ENCODE measurements around the gene CPB1. TPM values are rescaled to one million over a fixed set of nuclear protein-coding genes. Genes with fewer than 3 reads are reported as not detected.
"Not testable (repeated sequence)": the region's sequence is repeated elsewhere in the genome, so short reads cannot be mapped to it uniquely, and the experiment has no call there.

Gene CPB1
- under 1 TPM in 1 of 4 donors, not detected in 3; 0.77 TPM for total RNA-seq

- TF ChIP-seq, protein P1, sequence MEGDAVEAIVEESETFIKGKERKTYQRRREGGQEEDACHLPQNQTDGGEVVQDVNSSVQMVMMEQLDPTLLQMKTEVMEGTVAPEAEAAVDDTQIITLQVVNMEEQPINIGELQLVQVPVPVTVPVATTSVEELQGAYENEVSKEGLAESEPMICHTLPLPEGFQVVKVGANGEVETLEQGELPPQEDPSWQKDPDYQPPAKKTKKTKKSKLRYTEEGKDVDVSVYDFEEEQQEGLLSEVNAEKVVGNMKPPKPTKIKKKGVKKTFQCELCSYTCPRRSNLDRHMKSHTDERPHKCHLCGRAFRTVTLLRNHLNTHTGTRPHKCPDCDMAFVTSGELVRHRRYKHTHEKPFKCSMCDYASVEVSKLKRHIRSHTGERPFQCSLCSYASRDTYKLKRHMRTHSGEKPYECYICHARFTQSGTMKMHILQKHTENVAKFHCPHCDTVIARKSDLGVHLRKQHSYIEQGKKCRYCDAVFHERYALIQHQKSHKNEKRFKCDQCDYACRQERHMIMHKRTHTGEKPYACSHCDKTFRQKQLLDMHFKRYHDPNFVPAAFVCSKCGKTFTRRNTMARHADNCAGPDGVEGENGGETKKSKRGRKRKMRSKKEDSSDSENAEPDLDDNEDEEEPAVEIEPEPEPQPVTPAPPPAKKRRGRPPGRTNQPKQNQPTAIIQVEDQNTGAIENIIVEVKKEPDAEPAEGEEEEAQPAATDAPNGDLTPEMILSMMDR (IDR thresholded peaks at IDR 0.05): no peak
- TF ChIP-seq EP300 (IDR thresholded peaks at IDR 0.05): no peak
- TF ChIP-seq POLR2A (IDR thresholded peaks at IDR 0.05): no peak
- no peak for TF ChIP-seq POLR2AphosphoS5 (IDR thresholded peaks at IDR 0.05)
- no peak for ATAC-seq
- no peaks in the 10 kb centered on the region for H3K36me3 ChIP-seq
- no peak within 1 kb of the TSS for H3K4me3 ChIP-seq
- H3K4me1 ChIP-seq: no peaks in the 10 kb centered on the region
- H3K27me3 ChIP-seq: no peaks in the 10 kb centered on the region
- H3K27ac ChIP-seq: no peak within 1 kb of the TSS
- H3K9me3 ChIP-seq: peaks cover 0 to 2% (median 0%) of the 10 kb centered on the region in 3 donors
Measured at GRCh38 chr3:148827585-148827984, at the start of gene CPB1. TSS of gene CPB1 (plus strand) at chr3:148827811. CDS start at chr3:148827824, 13 bp downstream.

DNA sequence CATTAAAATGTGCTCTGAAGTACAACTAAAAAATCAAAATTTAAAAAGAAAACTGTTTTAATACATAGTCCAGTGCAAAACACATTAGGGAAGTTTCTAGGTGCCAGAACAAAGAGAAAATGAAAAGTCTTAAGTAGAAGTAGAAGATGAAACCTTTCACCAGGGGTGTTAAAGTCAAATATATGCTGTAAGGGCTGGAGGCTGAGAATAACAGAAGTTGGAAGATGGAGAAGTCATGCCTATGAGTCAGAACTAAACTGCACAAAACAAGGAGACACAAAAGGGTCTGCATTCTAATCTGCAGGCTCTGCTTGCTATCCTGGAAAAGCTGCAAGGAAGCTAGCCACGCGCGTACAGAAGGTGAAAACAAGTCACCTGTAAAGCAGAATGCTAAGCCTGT, 48.7 kb upstream of the CPB1 start:
- TF ChIP-seq EP300 (IDR thresholded peaks at IDR 0.05) (no peak), POLR2A (IDR thresholded peaks at IDR 0.05) (no peak), POLR2AphosphoS5 (IDR thresholded peaks at IDR 0.05) (no peak)
- TF ChIP-seq, protein P1 (IDR thresholded peaks at IDR 0.05): no peak
- Histone ChIP-seq H3K36me3 (no peaks in the 10 kb centered on the region), H3K4me1 (no peaks in the 10 kb centered on the region), H3K27me3 (no peaks in the 10 kb centered on the region), H3K27ac (no peak overlapping the region), H3K4me3 (no peak overlapping the region), H3K9me3 (no peaks in the 10 kb centered on the region)
- 90% methylated on average over 2 to 3 of the region's 3 CpGs for WGBS, 2 donors (ENCODE audit: low coverage in 1 of 2)
- no peak for ATAC-seq

DNA sequence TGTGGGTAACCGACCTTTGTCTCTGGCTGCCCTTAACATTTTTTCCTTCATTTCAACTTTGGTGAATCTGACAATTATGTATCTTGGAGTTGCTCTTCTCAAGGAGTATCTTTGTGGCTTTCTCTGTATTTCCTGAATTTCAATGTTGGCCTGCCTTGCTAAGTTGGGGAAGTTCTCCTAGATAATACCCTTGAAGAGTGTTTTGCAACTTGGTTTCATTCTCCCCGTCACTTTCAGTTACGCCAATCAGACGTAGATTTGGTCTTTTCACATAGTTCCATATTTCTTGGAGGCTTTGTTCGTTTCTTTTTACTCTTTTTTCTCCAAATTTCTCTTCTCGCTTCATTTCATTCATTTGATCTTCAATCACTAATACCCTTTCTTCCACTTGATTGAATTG, 42.6 kb upstream of the CPB1 start:
- not testable (repeated sequence) for H3K36me3 ChIP-seq, H3K27ac ChIP-seq, H3K4me1 ChIP-seq, H3K27me3 ChIP-seq, ATAC-seq, H3K4me3 ChIP-seq, H3K9me3 ChIP-seq
- 74 to 82% methylated on average over 5 to 6 of the region's 6 CpGs for WGBS, 2 donors (ENCODE audit: low coverage in 1 of 2)

GRCh38 chr3:148786159-148786558, 41.5 kb upstream of the CPB1 start:
- H3K36me3 ChIP-seq, H3K27me3 ChIP-seq, H3K27ac ChIP-seq, H3K4me3 ChIP-seq, H3K4me1 ChIP-seq, H3K9me3 ChIP-seq, ATAC-seq: not testable (repeated sequence)
- WGBS, 2 donors (ENCODE audit: low coverage in 1 of 2): 83% methylated on average over 2 of the region's 9 CpGs; no CpG with 5 or more reads in 1 of the 2 donors

DNA sequence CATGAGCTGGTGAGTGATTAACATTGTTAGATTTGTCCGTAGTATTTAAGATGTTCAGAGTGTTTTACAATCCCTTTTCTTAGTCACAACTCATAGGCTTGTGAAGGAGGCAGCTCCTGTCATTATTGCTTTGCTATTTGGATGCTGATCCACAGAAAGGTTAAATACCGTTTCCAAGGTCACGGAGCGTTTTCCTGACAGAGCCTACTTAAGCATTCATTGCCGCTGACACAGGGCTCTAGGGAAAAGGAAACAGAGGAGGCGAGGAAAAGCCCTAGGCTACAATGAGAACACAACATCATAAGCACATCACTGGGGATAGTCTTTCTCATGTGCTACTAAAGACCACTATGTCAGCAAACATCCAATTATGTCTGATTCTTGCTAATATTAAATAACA, 38.5 kb upstream of the CPB1 start:
- 28 to 47% methylated on average over 2 to 5 of the region's 6 CpGs for WGBS, 2 donors (ENCODE audit: low coverage in 1 of 2)
- ATAC-seq: peak; percentile 39
- H3K4me1 ChIP-seq: no peaks in the 10 kb centered on the region
- H3K9me3 ChIP-seq: peaks cover 0 to 8% (median 0%) of the 10 kb centered on the region in 3 donors
- no peaks in the 10 kb centered on the region for H3K36me3 ChIP-seq
- no peaks in the 10 kb centered on the region for H3K27me3 ChIP-seq
- TF ChIP-seq POLR2A (IDR thresholded peaks at IDR 0.05) (no peak), EP300 (IDR thresholded peaks at IDR 0.05) (no peak), POLR2AphosphoS5 (IDR thresholded peaks at IDR 0.05) (no peak)
- TF ChIP-seq, protein P1 (IDR thresholded peaks at IDR 0.05): no peak
- H3K4me3 ChIP-seq: no peak overlapping the region
- no peak overlapping the region for H3K27ac ChIP-seq

GRCh38 chr3:148789906-148790305, 37.7 kb upstream of the CPB1 start:
- TF ChIP-seq POLR2A (IDR thresholded peaks at IDR 0.05) (no peak), EP300 (IDR thresholded peaks at IDR 0.05) (no peak), POLR2AphosphoS5 (IDR thresholded peaks at IDR 0.05) (no peak)
- TF ChIP-seq, protein P1 (IDR thresholded peaks at IDR 0.05): no peak
- WGBS, 2 donors (ENCODE audit: low coverage in 1 of 2): 70 to 94% methylated on average over 2 of the region's 2 CpGs
- H3K4me3 ChIP-seq: no peak overlapping the region
- peaks cover 0 to 8% (median 0%) of the 10 kb centered on the region in 3 donors for H3K9me3 ChIP-seq
- H3K4me1 ChIP-seq: no peaks in the 10 kb centered on the region
- ATAC-seq: no peak
- H3K27me3 ChIP-seq: no peaks in the 10 kb centered on the region
- H3K27ac ChIP-seq: no peak overlapping the region
- H3K36me3 ChIP-seq: no peaks in the 10 kb centered on the region
